ENCODE results near the gene SUCO. TPM values are rescaled to one million over a fixed set of nuclear protein-coding genes. Genes with fewer than 3 reads are reported as not detected.

The SUCO gene
- total and polyA plus RNA-seq, 2 of the 8 experiments (the other 6 are each of a cell fraction or from before 2014, with no cell fraction given) = 8.3 to 35.8 TPM

DNA sequence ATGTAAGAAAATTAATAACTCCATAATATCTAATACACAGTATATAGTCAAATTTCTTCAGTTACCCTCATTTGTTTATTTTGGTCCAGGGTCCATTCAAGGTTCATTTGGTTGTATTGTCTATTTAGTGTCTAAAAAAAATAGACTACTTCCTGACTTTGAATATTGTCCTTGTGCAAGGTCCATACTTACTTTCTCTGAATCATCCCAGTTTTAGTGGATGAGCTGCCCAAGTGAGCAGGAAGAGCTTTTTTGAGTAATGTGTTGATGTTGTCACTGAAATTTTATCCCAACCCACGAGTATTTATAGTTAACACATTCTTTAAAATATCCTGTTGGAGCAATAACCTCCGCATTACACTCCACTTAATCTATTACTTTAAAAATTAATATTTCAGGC, 80.3 kb downstream of the SUCO start:
- Histone ChIP-seq H3K23ac (ENCODE audit: insufficient read length) (no peak overlapping the region), H3K27ac (ENCODE audit: low read depth, low read length) (no peak overlapping the region), H2AK5ac (ENCODE audit: low read depth, low read length) (no peak overlapping the region), H3K4ac (replicated peaks; ENCODE audit: insufficient read length, low read depth, low read length) (no peak overlapping the region), H2BK15ac (ENCODE audit: low read length) (no peak overlapping the region), H3K56ac (replicated peaks; ENCODE audit: insufficient read length, low read depth, low read length) (no peak overlapping the region), H3K4me1 (replicated peaks in 1 of 4; ENCODE audit: control insufficient read depth in 3 of 4, insufficient read depth in 4 of 4, low read length in 3 of 4) (no peaks in the 10 kb centered on the region), H3K27me3 (replicated peaks in 1 of 4; ENCODE audit: control insufficient read depth in 3 of 4, extremely low read depth in 1 of 4, insufficient read depth in 3 of 4, low read length in 3 of 4) (no peaks in the 10 kb centered on the region), H2BK5ac (ENCODE audit: low read depth, low read length) (no peak overlapping the region), H3K14ac (ENCODE audit: insufficient read length) (no peak overlapping the region), H4K5ac (ENCODE audit: insufficient read length, low read depth, low read length) (no peak overlapping the region), H3K79me1 (ENCODE audit: low read depth, low read length) (no peaks in the 10 kb centered on the region), H4K91ac (replicated peaks; ENCODE audit: insufficient read length, low read length) (no peak overlapping the region), H3K9me3 (ENCODE audit: insufficient read depth in 2 of 2, low read depth in 1 of 2, low read length in 1 of 2) (peaks cover 4 to 8% of the 10 kb centered on the region in 2 experiments; a peak in 1 of 4 replicates), H3K23me2 (ENCODE audit: low read depth, low read length) (no peaks in the 10 kb centered on the region), H3K9ac (replicated peaks in 1 of 4; ENCODE audit: extremely low read depth in 1 of 4, low read depth in 3 of 4, low read length in 3 of 4) (no peak overlapping the region), H3K4me2 (ENCODE audit: insufficient read depth in 1 of 2, low read depth in 2 of 2, low read length in 2 of 2) (no peak overlapping the region), H4K20me1 (replicated peaks in 1 of 2; ENCODE audit: control insufficient read depth in 1 of 2, insufficient read depth in 2 of 2, low read length in 2 of 2) (no peaks in the 10 kb centered on the region), H3K18ac (ENCODE audit: extremely low read depth, low read length) (no peak overlapping the region), H2BK20ac (ENCODE audit: low read length) (no peak overlapping the region), H3K4me3 (ENCODE audit: extremely low read depth in 1 of 4, insufficient read depth in 2 of 4, low read depth in 3 of 4, low read length in 4 of 4) (no peak overlapping the region), H3K36me3 (ENCODE audit: control insufficient read depth in 2 of 4, insufficient read depth in 4 of 4, low read length in 3 of 4) (peaks cover 4 to 21% (median 11%) of the 10 kb centered on the region in 4 experiments; a peak in 6 of 8 replicates), H4K8ac (ENCODE audit: extremely low read depth, insufficient read depth, low read length) (no peak overlapping the region), H2BK120ac (replicated peaks; ENCODE audit: low read depth, low read length) (no peak overlapping the region), H2BK12ac (ENCODE audit: low read depth, low read length) (no peak overlapping the region), H2AFZ (ENCODE audit: low read length) (no peak overlapping the region), H3K79me2 (ENCODE audit: control insufficient read depth in 1 of 2, insufficient read depth in 2 of 2, low read length in 2 of 2) (no peaks in the 10 kb centered on the region)
- no peak for FAIRE-seq
- 93% methylated on average over 2 of the region's 2 CpGs; no CpG with 5 or more reads in 1 of the 2 experiments for WGBS, 2 experiments (ENCODE audit: extremely low coverage in 1 of 2, insufficient coverage in 1 of 2, insufficient read length in 1 of 2, insufficient replicate concordance in 2 of 2, low coverage in 1 of 2, low lambda C conversion rate in 2 of 2, missing lambda C conversion rate in 1 of 2)
- DNase-seq (ENCODE audit: low read depth in 1 of 2, low spot score in 2 of 2) = no peak
- ChIA-PET CTCF (ENCODE audit: partially characterized antibody) (interaction anchor here (2.9 kb wide), 1 partner anchor 106 kb away, joined by 12 read pairs; no protein-coding TSS in a partner anchor), POLR2A (ENCODE audit: partially characterized antibody) (no interaction called here)
- TF ChIP-seq USF2 (IDR thresholded peaks at IDR 0.05; ENCODE audit: low read length) = no peak
